GF-D8 (cell line): ENCODE measurements around the gene KLRK1.
"Not testable (repeated sequence)": the region's sequence is repeated elsewhere in the genome, so short reads cannot be mapped to it uniquely, and the experiment has no call there.

Experiments
- DNase-seq: peaks from one replicate; lab custom pipeline; 2025; lab: John Stamatoyannopoulos, UW

The KLRK1 gene

GRCh38 chr12:10388624-10389413, 1.0 kb downstream of the KLRK1 start:
- no peak for DNase-seq

- not testable (repeated sequence) for DNase-seq
Observed at GRCh38 chr12:10387498-10387897, 2.3 kb downstream of the KLRK1 start.

- no peak for DNase-seq
Observed at GRCh38 chr12:10386857-10387256, 3.0 kb downstream of the KLRK1 start.

- DNase-seq, result no peak
Observed at GRCh38 chr12:10385166-10385613, 4.7 kb downstream of the KLRK1 start.

GRCh38 chr12:10384191-10384590, 5.7 kb downstream of the KLRK1 start:
- no peak for DNase-seq

GRCh38 chr12:10381928-10382628, 7.8 kb downstream of the KLRK1 start:
- DNase-seq, result no peak

- DNase-seq, result not testable (repeated sequence)
Observed at GRCh38 chr12:10378737-10379136, 11.1 kb downstream of the KLRK1 start.

- DNase-seq, result no peak
Observed at GRCh38 chr12:10374624-10375018, 15.2 kb downstream of the KLRK1 start.

GRCh38 chr12:10372559-10372958, 17.3 kb downstream of the KLRK1 start:
- no peak for DNase-seq

GRCh38 chr12:10371893-10372535, 17.8 kb downstream of the KLRK1 start:
- not testable (repeated sequence) for DNase-seq

GRCh38 chr12:10369557-10370415, 20.1 kb downstream of the KLRK1 start:
- no peak for DNase-seq

GRCh38 chr12:10368206-10369171, 21.4 kb downstream of the KLRK1 start:
- no peak for DNase-seq

- DNase-seq, result not testable (repeated sequence)
Observed at GRCh38 chr12:10367714-10368113, 22.1 kb downstream of the KLRK1 start.

GRCh38 chr12:10366875-10367274, 23.0 kb downstream of the KLRK1 start:
- peak; percentile 17 for DNase-seq

- no peak for DNase-seq
Observed at GRCh38 chr12:10365696-10366405, 24.0 kb downstream of the KLRK1 start.

GRCh38 chr12:10364815-10365622, 24.8 kb downstream of the KLRK1 start:
- no peak for DNase-seq

- no peak for DNase-seq
Observed at GRCh38 chr12:10363914-10364814, 25.7 kb downstream of the KLRK1 start.

GRCh38 chr12:10363658-10363913, 26.3 kb downstream of the KLRK1 start:
- DNase-seq, result no peak
